ENCODE results near the gene BOK. TPM values are rescaled to one million over a fixed set of nuclear protein-coding genes. Genes with fewer than 3 reads are reported as not detected.

Gene BOK
- total and polyA plus RNA-seq, 2 of the 13 experiments (the other 11 are each of a cell fraction or from before 2014, with no cell fraction given), result 35.5 to 39.2 TPM

- FAIRE-seq, result peak; percentile 34
- Histone ChIP-seq H2AFZ (ENCODE audit: low read length) (no peak overlapping the region), H3K79me2 (ENCODE audit: insufficient read depth, low read length) (no peaks in the 10 kb centered on the region), H3K27ac (ENCODE audit: extremely low read length, insufficient read depth, low read length) (no peak overlapping the region), H3K4me1 (ENCODE audit: insufficient read depth, low read length) (peaks cover 53% of the 10 kb centered on the region), H3K27me3 (ENCODE audit: control insufficient read depth in 1 of 2, insufficient read depth in 2 of 2, low read length in 2 of 2) (peaks cover 0 to 1% of the 10 kb centered on the region in 2 experiments; a peak in 1 of 5 replicates), H4K20me1 (ENCODE audit: insufficient read depth, low read length) (no peaks in the 10 kb centered on the region), H3K4me3 (replicated peaks in 1 of 3; ENCODE audit: insufficient read depth in 1 of 3, low read depth in 2 of 3, low read length in 3 of 3) (no peak overlapping the region), H3K36me3 (replicated peaks in 1 of 2; ENCODE audit: control insufficient read depth in 1 of 2, insufficient read depth in 2 of 2, low read length in 2 of 2) (no peaks in the 10 kb centered on the region), H3K4me2 (ENCODE audit: low read depth, low read length) (no peak overlapping the region), H3K9ac (ENCODE audit: insufficient read depth, low read depth, low read length) (no peak overlapping the region), H3K9me3 (ENCODE audit: low read length) (no peaks in the 10 kb centered on the region)
- in situ Hi-C loops (cut with HindIII; ENCODE audit: extremely low pct_ligation_motif_present, low pct_unique_long_range_greater_than_20kb) (no loop called here), intact Hi-C loops (cut with micrococcal nuclease; ENCODE audit: unreplicated experiment) (loop anchor here (5.0 kb wide), 1 partner anchor 102 kb away; no protein-coding TSS in a partner anchor)
- ChIA-PET CTCF (ENCODE audit: low intra/inter-chr PET ratio, low total read pairs) (no interaction called here), POLR2A (no interaction called here)
- 83% methylated on average over 12 of the region's 12 CpGs for WGBS (ENCODE audit: low lambda C conversion rate)
- no TSS peak for BruUV-seq (replicated peaks)
- DNase-seq (ENCODE audit: low spot score), result no peak
- ATAC-seq, result no peak
- no peak for TF ChIP-seq CBX5 (CRISPR knock-in tag; IDR thresholded peaks at IDR 0.05; ENCODE audit: borderline replicate concordance)
- TF ChIP-seq SOX6 (IDR thresholded peaks at IDR 0.05), result peak; percentile 88; the same call in 1 of the 2 replicates
- no peak for TF ChIP-seq SOX6 (CRISPR knock-in tag; IDR thresholded peaks at IDR 0.05)
- peak; percentile 94; the same call in 1 of the 2 replicates for TF ChIP-seq NBN (conservative IDR thresholded peaks at IDR 0.05)
- TF ChIP-seq ZNF263 (CRISPR knock-in tag; IDR thresholded peaks at IDR 0.05), result peak; percentile 19; the same call in 1 of the 2 replicates
- TF ChIP-seq MXD1 (CRISPR knock-in tag; IDR thresholded peaks at IDR 0.05), result no peak
- TF ChIP-seq LCORL (IDR thresholded peaks at IDR 0.05), result peak; percentile 70; the same call in 1 of the 2 replicates
- TF ChIP-seq LCORL (CRISPR knock-in tag; IDR thresholded peaks at IDR 0.05), result no peak
- 0 out of 2 replicates have a peak, but pooled peaks have one; percentile 27 for TF ChIP-seq ARNT (IDR thresholded peaks at IDR 0.05)
- peak; percentile 45 for TF ChIP-seq RAD51 (IDR thresholded peaks at IDR 0.05; ENCODE audit: borderline replicate concordance)
- peak; percentile 67; the same call in 1 of the 2 replicates for TF ChIP-seq FOXP1 (IDR thresholded peaks at IDR 0.05)
- TF ChIP-seq FOXP1 (CRISPR knock-in tag; IDR thresholded peaks at IDR 0.05), result no peak
- peak; percentile 40 for TF ChIP-seq TEAD3 (CRISPR knock-in tag; optimal IDR thresholded peaks at IDR 0.05; ENCODE audit: borderline replicate concordance)
- TF ChIP-seq ZNF282 (IDR thresholded peaks at IDR 0.05; ENCODE audit: partially characterized antibody), result peak; percentile 90
- 0 out of 2 replicates have a peak, but pooled peaks have one; percentile 8 for TF ChIP-seq SAFB2 (CRISPR knock-in tag; IDR thresholded peaks at IDR 0.05; ENCODE audit: borderline replicate concordance, low read depth)
- TF ChIP-seq NFRKB (IDR thresholded peaks at IDR 0.05), result 0 out of 2 replicates have a peak, but pooled peaks have one; percentile 13
- no peak for TF ChIP-seq MIER3 (CRISPR knock-in tag; IDR thresholded peaks at IDR 0.05; ENCODE audit: borderline replicate concordance)
- peak; percentile 80; the same call in 1 of the 2 replicates for TF ChIP-seq NONO (IDR thresholded peaks at IDR 0.05)
- 0 out of 2 replicates have a peak, but pooled peaks have one; percentile 20 for TF ChIP-seq NONO (CRISPR knock-in tag; conservative IDR thresholded peaks at IDR 0.05)
- TF ChIP-seq SOX5 (CRISPR knock-in tag; IDR thresholded peaks at IDR 0.05; ENCODE audit: borderline replicate concordance), result no peak
- TF ChIP-seq ZNF589 (CRISPR knock-in tag; conservative IDR thresholded peaks at IDR 0.05), result 0 out of 2 replicates have a peak, but pooled peaks have one; percentile 48
These were observed 12.7 kb upstream of the BOK start for GRCh38 chr2:241545523-241546473.
